Uterus (tissue), 4 donors: ENCODE data around the gene CFAP107. TPM values are rescaled to one million over a fixed set of nuclear protein-coding genes. Genes with fewer than 3 reads are reported as not detected.
"Not testable (repeated sequence)": the region's sequence is repeated elsewhere in the genome, so short reads cannot be mapped to it uniquely, and the experiment has no call there.

Experiments
- DNase-seq, 2 donors: peaks; one replicate each; pipeline ENCODE4 v3.0.0-alpha.2; 2019 to 2020
- H3K27ac ChIP-seq, 2 donors: fragments of 200-600 bp; sonication (generic); 1 replicate in 1 of 2; 2 replicates in 1 of 2; pipeline ENCODE4 v1.5.1; 2016 to 2018
- H3K27me3 ChIP-seq, 2 donors: fragments of 200-600 bp; sonication (generic); one replicate each; pipeline ENCODE4 v1.5.1; 2018 to 2019; ENCODE audit warnings: control low read depth in 1 of 2
- H3K36me3 ChIP-seq, 2 donors: fragments of 200-600 bp; sonication (generic); one replicate each; pipeline ENCODE4 v1.5.1; 2019; ENCODE audit warnings: control low read depth in 1 of 2
- H3K4me1 ChIP-seq, 2 donors: fragments of 200-600 bp; sonication (generic); one replicate each; pipeline ENCODE4 v1.5.1; 2018 to 2019; ENCODE audit warnings: control low read depth in 1 of 2
- H3K4me3 ChIP-seq, 2 donors: fragments of 200-600 bp; sonication (generic); 1 replicate in 1 of 2; 2 replicates in 1 of 2; pipeline ENCODE4 v1.5.1; 2018 to 2019; ENCODE audit warnings: mild to moderate bottlenecking in 1 of 2
- H3K9me3 ChIP-seq, 2 donors: fragments of 200-600 bp; sonication (generic); one replicate each; pipeline ENCODE4 v1.5.1; 2019; ENCODE audit warnings: control low read depth in 1 of 2
- POLR2A ChIP-seq, 2 donors: fragments of 450-650 bp; IDR thresholded peaks; one replicate each; pipeline ENCODE4 v1.6.1; 2016; ENCODE audit warnings: antibody characterized with exemption in 2 of 2, mild to moderate bottlenecking in 1 of 2, moderate library complexity in 1 of 2
- intact Hi-C: fragments of 100-400 bp; cut with DNase I; formaldehyde crosslinking; loops from one replicate; pipeline ENCODE4 v1.15.1; 2023; ENCODE audit warnings: low total_unique reads
- total RNA-seq, 4 donors: library from RNA; depleted of rRNA in 3 of 4; stranded (reverse); fragments of >200 nt in 3 of 4; gene quantifications; one replicate each; pipeline versions ENCODE4 v1.1.0 to v1.2.4, GENCODE V29; 2014 to 2023
- TF ChIP-seq, protein P1 (sequence below), 4 experiments: fragments of 200-600 bp in 2 of 4; fragments of 450-650 bp in 2 of 4; sonication (generic) in 2 of 4; IDR thresholded peaks; one replicate each; pipeline ENCODE4 v1.5.1; 2016 to 2019; ENCODE audit warnings: antibody characterized with exemption in 4 of 4, mild to moderate bottlenecking in 2 of 4, moderate library complexity in 1 of 4
- donor health status: DM: yes; HTN: yes; CAD: no.

CFAP107 gene
- total RNA-seq, 4 donors from 2014 or later: 0.14 TPM; not detected in 3

DNA sequence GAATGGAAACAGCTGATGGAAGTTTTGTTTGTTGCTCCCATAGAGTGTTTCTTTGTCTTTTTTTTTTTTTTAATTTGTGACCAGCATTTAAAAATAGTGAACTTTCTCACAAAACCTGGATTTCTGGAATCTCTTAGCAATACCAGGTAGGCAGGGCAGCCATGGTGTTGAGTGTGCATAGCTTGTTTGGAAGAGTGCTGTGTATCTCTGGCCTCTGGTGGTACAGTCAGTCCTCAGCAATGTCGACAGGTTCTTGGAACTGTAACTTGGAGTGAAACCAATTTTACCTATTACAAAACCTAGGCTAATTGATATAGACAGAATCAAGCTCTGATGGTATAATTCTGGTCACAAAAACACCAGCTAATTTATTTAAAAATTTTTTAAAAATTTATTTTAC is 23.4 kb upstream of the CFAP107 start:
- Histone ChIP-seq H3K27me3 (no peaks in the 10 kb centered on the region), H3K4me3 (no peak overlapping the region), H3K27ac (no peak overlapping the region), H3K4me1 (no peaks in the 10 kb centered on the region), H3K9me3 (no peaks in the 10 kb centered on the region), H3K36me3 (no peaks in the 10 kb centered on the region)
- no peak for DNase-seq
- TF ChIP-seq POLR2A (IDR thresholded peaks at IDR 0.05): no peak
- TF ChIP-seq, protein P1, sequence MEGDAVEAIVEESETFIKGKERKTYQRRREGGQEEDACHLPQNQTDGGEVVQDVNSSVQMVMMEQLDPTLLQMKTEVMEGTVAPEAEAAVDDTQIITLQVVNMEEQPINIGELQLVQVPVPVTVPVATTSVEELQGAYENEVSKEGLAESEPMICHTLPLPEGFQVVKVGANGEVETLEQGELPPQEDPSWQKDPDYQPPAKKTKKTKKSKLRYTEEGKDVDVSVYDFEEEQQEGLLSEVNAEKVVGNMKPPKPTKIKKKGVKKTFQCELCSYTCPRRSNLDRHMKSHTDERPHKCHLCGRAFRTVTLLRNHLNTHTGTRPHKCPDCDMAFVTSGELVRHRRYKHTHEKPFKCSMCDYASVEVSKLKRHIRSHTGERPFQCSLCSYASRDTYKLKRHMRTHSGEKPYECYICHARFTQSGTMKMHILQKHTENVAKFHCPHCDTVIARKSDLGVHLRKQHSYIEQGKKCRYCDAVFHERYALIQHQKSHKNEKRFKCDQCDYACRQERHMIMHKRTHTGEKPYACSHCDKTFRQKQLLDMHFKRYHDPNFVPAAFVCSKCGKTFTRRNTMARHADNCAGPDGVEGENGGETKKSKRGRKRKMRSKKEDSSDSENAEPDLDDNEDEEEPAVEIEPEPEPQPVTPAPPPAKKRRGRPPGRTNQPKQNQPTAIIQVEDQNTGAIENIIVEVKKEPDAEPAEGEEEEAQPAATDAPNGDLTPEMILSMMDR (IDR thresholded peaks at IDR 0.05): no peak
- intact Hi-C loops: no loop called here

DNA sequence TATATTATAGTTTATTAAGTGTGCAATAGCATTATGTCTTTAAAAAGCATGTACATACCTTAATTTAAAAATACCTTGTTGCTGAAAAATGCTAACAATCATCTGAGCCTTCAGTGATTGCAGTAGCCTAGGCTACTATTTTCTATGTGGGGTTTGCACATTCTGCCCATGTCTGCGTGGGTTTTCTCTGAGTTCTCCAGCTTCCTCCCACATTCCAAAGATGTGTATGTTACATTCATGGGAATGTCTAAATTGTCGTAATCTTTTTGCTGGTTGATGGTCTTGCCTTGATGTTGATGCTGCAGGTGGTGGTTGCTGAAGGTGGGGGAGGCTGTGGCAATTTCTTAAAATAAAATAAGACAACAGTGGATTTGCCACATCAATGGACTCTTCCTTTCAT is 17.6 kb upstream of the CFAP107 start:
- intact Hi-C loops: no loop called here
- no peak overlapping the region for H3K4me3 ChIP-seq
- H3K36me3 ChIP-seq: no peaks in the 10 kb centered on the region
- H3K4me1 ChIP-seq: no peaks in the 10 kb centered on the region
- no peak overlapping the region for H3K27ac ChIP-seq
- no peaks in the 10 kb centered on the region for H3K27me3 ChIP-seq
- no peak for TF ChIP-seq POLR2A (IDR thresholded peaks at IDR 0.05)
- TF ChIP-seq, protein P1 (IDR thresholded peaks at IDR 0.05): no peak
- no peaks in the 10 kb centered on the region for H3K9me3 ChIP-seq
- no peak for DNase-seq

DNA sequence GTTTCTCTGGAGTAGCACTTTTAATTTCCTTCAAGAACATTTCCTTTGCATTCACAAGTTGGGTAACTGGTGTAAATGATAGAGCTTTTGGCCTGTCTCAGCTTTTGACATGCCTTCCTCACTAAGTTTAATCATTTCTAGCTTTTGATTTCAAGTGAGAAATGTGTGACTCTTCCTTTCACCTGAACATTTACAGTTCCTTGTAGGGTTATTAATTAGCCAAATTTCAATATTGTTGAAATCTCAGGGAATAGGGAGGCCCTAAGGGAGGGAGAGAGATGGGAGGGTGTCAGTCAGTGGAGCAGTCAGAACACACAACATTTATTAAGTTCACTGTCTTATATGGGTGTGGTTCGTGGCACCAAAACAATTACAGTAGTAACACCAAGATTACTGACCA is 15.8 kb upstream of the CFAP107 start:
- no peak overlapping the region for H3K27ac ChIP-seq
- no peak for DNase-seq
- H3K9me3 ChIP-seq: no peaks in the 10 kb centered on the region
- H3K4me3 ChIP-seq: no peak overlapping the region
- H3K36me3 ChIP-seq: no peaks in the 10 kb centered on the region
- no peak for TF ChIP-seq POLR2A (IDR thresholded peaks at IDR 0.05)
- TF ChIP-seq, protein P1 (IDR thresholded peaks at IDR 0.05): no peak
- no peaks in the 10 kb centered on the region for H3K27me3 ChIP-seq
- H3K4me1 ChIP-seq: no peaks in the 10 kb centered on the region
- intact Hi-C loops: no loop called here

DNA sequence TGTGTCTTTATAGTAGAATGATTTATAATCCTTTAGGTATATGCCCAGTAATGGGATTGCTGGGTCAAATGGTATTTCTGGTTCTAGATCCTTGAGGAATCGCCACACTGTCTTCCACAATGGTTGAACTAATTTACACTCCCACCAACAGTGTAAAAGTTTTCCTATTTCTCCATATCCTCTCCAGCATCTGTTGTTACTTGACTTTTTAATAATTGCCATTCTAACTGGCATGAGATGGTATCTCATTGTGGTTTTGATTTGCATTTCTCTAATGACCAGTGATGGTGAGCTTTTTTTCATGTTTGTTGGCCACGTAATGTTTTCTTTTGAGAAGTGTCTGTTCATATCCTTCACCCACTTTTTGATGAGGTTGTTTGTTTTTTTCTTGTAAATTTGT is 14.9 kb upstream of the CFAP107 start:
- H3K4me1 ChIP-seq, H3K27me3 ChIP-seq, H3K27ac ChIP-seq, DNase-seq, H3K4me3 ChIP-seq, H3K9me3 ChIP-seq, H3K36me3 ChIP-seq, intact Hi-C loops: not testable (repeated sequence)

DNA sequence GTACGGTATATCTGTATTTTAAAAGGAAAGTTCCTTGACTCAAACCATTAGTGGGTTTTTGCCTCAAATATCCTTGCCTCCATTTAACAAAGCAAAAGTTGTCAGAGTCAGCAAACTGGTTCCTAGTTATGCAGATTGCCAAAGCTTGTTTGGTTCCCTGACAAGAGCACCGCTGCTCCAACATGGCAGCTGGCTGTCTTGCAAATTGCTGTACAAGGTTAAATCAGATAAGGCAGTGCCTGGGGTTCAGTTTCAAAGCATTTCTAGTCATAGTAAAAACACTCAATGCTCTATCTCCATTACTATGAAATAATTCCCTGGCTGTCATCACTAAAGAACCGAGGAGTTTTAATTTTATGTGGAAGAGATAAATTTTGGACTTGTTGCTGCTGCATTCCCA is 11.3 kb upstream of the CFAP107 start:
- Histone ChIP-seq H3K4me3 (no peak overlapping the region), H3K27ac (no peak overlapping the region), H3K27me3 (no peaks in the 10 kb centered on the region), H3K4me1 (no peaks in the 10 kb centered on the region), H3K9me3 (no peaks in the 10 kb centered on the region), H3K36me3 (no peaks in the 10 kb centered on the region)
- no peak for DNase-seq
- intact Hi-C loops: no loop called here
- no peak for TF ChIP-seq POLR2A (IDR thresholded peaks at IDR 0.05)
- TF ChIP-seq, protein P1 (IDR thresholded peaks at IDR 0.05): no peak

DNA sequence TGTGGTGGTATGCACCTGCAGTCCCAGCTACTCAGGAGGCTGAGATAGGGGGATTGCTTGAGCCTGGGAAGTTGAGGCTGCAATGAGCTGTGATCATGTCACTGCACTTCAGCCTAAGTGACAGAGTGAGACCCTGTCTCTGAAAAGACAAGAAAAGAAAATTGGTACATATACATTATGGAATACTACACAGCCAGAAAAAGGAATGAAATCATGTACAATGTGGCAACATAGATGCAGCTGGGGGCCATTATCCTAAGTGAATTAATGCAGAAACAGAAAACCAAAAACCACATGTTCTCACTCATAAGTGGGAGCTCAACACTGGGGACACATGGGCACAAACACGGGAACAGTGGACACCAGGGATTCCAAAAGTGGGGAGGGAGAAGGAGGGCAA is 7.1 kb upstream of the CFAP107 start:
- Histone ChIP-seq H3K4me1 (no peaks in the 10 kb centered on the region), H3K27me3 (no peaks in the 10 kb centered on the region), H3K4me3 (no peak overlapping the region), H3K36me3 (no peaks in the 10 kb centered on the region), H3K27ac (no peak overlapping the region), H3K9me3 (no peaks in the 10 kb centered on the region)
- DNase-seq: no peak
- intact Hi-C loops: no loop called here
- TF ChIP-seq POLR2A (IDR thresholded peaks at IDR 0.05): no peak
- TF ChIP-seq, protein P1 (IDR thresholded peaks at IDR 0.05): no peak
